Bronchial smooth muscle cell (primary cell): ENCODE data around the gene SOS2. TPM values are rescaled to one million over a fixed set of nuclear protein-coding genes. Genes with fewer than 3 reads are reported as not detected.

Experiments used
- total RNA-seq: library from RNA; depleted of rRNA; stranded (reverse); fragments of >200 nt; gene quantifications from 2 replicates; pipeline ENCODE4 v1.2.1, GENCODE V29; 2014

The SOS2 gene
- 14.4 and 14.8 TPM in 2 replicates for total RNA-seq

GRCh38 chr14:50231475-50232275, at the start of gene SOS2:
SOS2 (minus strand) TSS chr14:50231578; CDS start chr14:50231283, 295 bp downstream.

GRCh38 chr14:50116181-50116956, 115.0 kb downstream of the SOS2 start, which contains the start of gene VCPKMT:
VCPKMT (minus strand) TSS chr14:50116572; CDS start chr14:50116552, 20 bp downstream.

Other genes starting within 250 kb of the SOS2 start
- 2.8 and 3.8 TPM in 2 replicates for gene VCPKMT, start 115.0 kb downstream of the SOS2 start, total RNA-seq
- gene L2HGDH, start 80.7 kb upstream of the SOS2 start, total RNA-seq = 2.7 and 3.5 TPM in 2 replicates
- 3.5 and 4.6 TPM in 2 replicates for gene DMAC2L, start 80.7 kb upstream of the SOS2 start, total RNA-seq
- gene CDKL1, start 165.3 kb upstream of the SOS2 start, total RNA-seq = 6.6 and 13.9 TPM in 2 replicates